Measurements from ENCODE around the gene CALD1.

- no peak for TF ChIP-seq CTCF (conservative IDR thresholded peaks at IDR 0.05; ENCODE audit: low read length)
- no peak for TF ChIP-seq EZH2phosphoT487 (IDR thresholded peaks at IDR 0.05; ENCODE audit: borderline replicate concordance)
Measured at GRCh38 chr7:134945691-134946090, 166.3 kb downstream of the CALD1 start.

All from Loucy (cell line).